Measurements from ENCODE around the gene TYK2.

TYK2 gene

DNA sequence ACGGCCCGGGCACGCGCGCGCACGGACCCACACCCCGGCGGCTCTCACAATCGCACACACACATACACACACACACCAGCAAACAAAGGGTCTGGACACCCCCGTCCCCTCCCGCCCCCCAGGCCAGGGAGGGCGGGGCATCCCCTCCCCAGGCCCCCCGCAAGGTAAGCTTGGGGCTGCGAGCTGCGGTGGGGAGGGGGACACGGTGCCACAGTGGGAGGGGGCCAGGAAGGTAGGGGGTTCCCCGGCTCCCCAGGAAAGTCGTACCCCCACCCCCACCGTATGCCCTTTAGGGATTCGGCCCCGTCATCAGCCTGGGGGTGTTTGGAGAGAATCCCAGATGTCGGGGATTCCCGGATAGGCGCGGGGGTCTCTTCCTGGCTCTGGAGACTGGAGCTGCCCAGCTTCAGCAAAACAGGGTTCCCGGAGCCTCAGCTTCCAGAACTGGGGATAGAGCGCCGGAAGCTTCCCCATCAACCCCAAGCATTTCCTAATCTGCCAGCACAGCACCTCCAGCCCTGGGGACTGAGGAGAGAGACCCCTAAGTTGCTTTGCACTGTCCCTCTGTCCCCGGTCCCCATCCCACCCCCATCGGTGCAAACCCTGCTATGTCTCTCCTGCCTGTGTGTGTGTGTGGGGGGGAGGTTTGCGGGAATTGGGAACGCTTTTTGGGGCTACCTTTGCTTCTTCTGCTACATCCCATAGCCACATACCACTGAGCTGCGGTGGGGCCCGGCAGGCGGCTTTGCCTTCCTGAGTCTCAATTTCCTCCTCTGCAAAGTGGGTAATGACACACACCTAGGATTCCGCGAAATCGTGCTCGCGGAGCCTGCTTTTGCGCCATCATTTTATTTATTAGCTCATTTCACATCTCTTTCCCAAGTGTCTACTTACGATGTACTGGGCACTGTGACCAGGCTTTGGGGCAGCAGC lies 24.8 kb upstream of the TYK2 start:
- no peak overlapping the region for H3K27ac ChIP-seq (ENCODE audit: extremely low read depth, low read depth, low read length)
- H3K4me1 ChIP-seq (ENCODE audit: control insufficient read depth, insufficient read depth, low read length): peaks cover 8% of the 10 kb centered on the region
- POLR2A ChIA-PET: interaction anchor here (0.5 to 0.7 kb wide), 5 partner anchors 20 to 624 kb away, joined by 3 to 7 read pairs (median 3); no protein-coding TSS in a partner anchor
- CTCF ChIA-PET: interaction anchor here (0.6 to 10.5 kb wide), 18 partner anchors 11 to 534 kb away, joined by 3 to 193 read pairs (median 4); partner anchors contain the start of genes PDE4A and RAVER1
- no peaks in the 10 kb centered on the region for H3K9me3 ChIP-seq (ENCODE audit: control insufficient read depth, insufficient read depth, low read depth, low read length)
- H3K36me3 ChIP-seq (ENCODE audit: control insufficient read depth in 2 of 2, insufficient read depth in 1 of 2, low read length in 2 of 2): peaks cover 0 to 17% of the 10 kb centered on the region in 2 experiments; a peak in 1 of 3 replicates
- H3K4me3 ChIP-seq (ENCODE audit: low read depth, low read length): peak overlapping the region; percentile 99
- TF ChIP-seq ZNF10 (tag by site-specific recombination; IDR thresholded peaks at IDR 0.05) (no peak), ZFP3 (tag by site-specific recombination; IDR thresholded peaks at IDR 0.05; ENCODE audit: low read depth) (no peak), SALL2 (tag by site-specific recombination; IDR thresholded peaks at IDR 0.05; ENCODE audit: borderline replicate concordance) (no peak), ZNF626 (tag by site-specific recombination; IDR thresholded peaks at IDR 0.05) (no peak), HOXC10 (CRISPR knock-in tag; IDR thresholded peaks at IDR 0.05) (no peak), ZBTB8A (tag by site-specific recombination; IDR thresholded peaks at IDR 0.05) (no peak), GLI4 (tag by site-specific recombination; IDR thresholded peaks at IDR 0.05) (no peak), TRIM28 (IDR thresholded peaks at IDR 0.05; ENCODE audit: borderline replicate concordance, low read length) (no peak), MYNN (tag by site-specific recombination; IDR thresholded peaks at IDR 0.05; ENCODE audit: borderline replicate concordance) (no peak), ZFP69B (tag by site-specific recombination; IDR thresholded peaks at IDR 0.05) (peak; percentile 90), ZNF777 (tag by site-specific recombination; IDR thresholded peaks at IDR 0.05; ENCODE audit: borderline replicate concordance) (no peak), REPIN1 (tag by site-specific recombination; IDR thresholded peaks at IDR 0.05; ENCODE audit: low read depth) (no peak), ZNF670 (tag by site-specific recombination; IDR thresholded peaks at IDR 0.05; ENCODE audit: low read depth) (no peak), ZBTB20 (tag by site-specific recombination; IDR thresholded peaks at IDR 0.05) (no peak), ZNF132 (tag by site-specific recombination; IDR thresholded peaks at IDR 0.05; ENCODE audit: borderline replicate concordance) (no peak), ZNF747 (tag by site-specific recombination; IDR thresholded peaks at IDR 0.05) (no peak), ZNF501 (tag by site-specific recombination; IDR thresholded peaks at IDR 0.05) (no peak)
- TF ChIP-seq, protein P1, sequence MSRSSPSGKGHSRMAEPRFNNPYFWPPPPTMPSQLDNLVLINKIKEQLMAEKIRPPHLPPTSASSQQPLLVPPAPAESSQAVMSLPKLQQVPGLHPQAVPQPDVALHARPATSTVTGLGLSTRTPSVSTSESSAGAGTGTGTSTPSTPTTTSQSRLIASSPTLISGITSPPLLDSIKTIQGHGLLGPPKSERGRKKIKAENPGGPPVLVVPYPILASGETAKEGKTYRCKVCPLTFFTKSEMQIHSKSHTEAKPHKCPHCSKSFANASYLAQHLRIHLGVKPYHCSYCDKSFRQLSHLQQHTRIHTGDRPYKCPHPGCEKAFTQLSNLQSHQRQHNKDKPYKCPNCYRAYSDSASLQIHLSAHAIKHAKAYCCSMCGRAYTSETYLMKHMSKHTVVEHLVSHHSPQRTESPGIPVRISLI (tag by site-specific recombination; IDR thresholded peaks at IDR 0.05): no peak
- TF ChIP-seq, protein P2, sequence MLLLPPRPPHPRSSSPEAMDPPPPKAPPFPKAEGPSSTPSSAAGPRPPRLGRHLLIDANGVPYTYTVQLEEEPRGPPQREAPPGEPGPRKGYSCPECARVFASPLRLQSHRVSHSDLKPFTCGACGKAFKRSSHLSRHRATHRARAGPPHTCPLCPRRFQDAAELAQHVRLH (tag by site-specific recombination; IDR thresholded peaks at IDR 0.05): no peak
- TF ChIP-seq, protein P3, sequence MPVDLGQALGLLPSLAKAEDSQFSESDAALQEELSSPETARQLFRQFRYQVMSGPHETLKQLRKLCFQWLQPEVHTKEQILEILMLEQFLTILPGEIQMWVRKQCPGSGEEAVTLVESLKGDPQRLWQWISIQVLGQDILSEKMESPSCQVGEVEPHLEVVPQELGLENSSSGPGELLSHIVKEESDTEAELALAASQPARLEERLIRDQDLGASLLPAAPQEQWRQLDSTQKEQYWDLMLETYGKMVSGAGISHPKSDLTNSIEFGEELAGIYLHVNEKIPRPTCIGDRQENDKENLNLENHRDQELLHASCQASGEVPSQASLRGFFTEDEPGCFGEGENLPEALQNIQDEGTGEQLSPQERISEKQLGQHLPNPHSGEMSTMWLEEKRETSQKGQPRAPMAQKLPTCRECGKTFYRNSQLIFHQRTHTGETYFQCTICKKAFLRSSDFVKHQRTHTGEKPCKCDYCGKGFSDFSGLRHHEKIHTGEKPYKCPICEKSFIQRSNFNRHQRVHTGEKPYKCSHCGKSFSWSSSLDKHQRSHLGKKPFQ (tag by site-specific recombination; IDR thresholded peaks at IDR 0.05): no peak
- TF ChIP-seq, protein P4, sequence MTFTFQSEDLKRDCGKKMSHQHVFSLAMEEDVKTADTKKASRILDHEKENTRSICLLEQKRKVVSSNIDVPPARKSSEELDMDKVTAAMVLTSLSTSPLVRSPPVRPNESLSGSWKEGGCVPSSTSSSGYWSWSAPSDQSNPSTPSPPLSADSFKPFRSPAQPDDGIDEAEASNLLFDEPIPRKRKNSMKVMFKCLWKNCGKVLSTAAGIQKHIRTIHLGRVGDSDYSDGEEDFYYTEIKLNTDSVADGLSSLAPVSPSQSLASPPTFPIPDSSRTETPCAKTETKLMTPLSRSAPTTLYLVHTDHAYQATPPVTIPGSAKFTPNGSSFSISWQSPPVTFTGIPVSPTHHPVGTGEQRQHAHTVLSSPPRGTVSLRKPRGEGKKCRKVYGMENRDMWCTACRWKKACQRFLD (tag by site-specific recombination; IDR thresholded peaks at IDR 0.05): no peak
- TF ChIP-seq, protein P5, sequence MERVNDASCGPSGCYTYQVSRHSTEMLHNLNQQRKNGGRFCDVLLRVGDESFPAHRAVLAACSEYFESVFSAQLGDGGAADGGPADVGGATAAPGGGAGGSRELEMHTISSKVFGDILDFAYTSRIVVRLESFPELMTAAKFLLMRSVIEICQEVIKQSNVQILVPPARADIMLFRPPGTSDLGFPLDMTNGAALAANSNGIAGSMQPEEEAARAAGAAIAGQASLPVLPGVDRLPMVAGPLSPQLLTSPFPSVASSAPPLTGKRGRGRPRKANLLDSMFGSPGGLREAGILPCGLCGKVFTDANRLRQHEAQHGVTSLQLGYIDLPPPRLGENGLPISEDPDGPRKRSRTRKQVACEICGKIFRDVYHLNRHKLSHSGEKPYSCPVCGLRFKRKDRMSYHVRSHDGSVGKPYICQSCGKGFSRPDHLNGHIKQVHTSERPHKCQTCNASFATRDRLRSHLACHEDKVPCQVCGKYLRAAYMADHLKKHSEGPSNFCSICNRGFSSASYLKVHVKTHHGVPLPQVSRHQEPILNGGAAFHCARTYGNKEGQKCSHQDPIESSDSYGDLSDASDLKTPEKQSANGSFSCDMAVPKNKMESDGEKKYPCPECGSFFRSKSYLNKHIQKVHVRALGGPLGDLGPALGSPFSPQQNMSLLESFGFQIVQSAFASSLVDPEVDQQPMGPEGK (tag by site-specific recombination; IDR thresholded peaks at IDR 0.05): peak; percentile 22
- TF ChIP-seq, protein P6, sequence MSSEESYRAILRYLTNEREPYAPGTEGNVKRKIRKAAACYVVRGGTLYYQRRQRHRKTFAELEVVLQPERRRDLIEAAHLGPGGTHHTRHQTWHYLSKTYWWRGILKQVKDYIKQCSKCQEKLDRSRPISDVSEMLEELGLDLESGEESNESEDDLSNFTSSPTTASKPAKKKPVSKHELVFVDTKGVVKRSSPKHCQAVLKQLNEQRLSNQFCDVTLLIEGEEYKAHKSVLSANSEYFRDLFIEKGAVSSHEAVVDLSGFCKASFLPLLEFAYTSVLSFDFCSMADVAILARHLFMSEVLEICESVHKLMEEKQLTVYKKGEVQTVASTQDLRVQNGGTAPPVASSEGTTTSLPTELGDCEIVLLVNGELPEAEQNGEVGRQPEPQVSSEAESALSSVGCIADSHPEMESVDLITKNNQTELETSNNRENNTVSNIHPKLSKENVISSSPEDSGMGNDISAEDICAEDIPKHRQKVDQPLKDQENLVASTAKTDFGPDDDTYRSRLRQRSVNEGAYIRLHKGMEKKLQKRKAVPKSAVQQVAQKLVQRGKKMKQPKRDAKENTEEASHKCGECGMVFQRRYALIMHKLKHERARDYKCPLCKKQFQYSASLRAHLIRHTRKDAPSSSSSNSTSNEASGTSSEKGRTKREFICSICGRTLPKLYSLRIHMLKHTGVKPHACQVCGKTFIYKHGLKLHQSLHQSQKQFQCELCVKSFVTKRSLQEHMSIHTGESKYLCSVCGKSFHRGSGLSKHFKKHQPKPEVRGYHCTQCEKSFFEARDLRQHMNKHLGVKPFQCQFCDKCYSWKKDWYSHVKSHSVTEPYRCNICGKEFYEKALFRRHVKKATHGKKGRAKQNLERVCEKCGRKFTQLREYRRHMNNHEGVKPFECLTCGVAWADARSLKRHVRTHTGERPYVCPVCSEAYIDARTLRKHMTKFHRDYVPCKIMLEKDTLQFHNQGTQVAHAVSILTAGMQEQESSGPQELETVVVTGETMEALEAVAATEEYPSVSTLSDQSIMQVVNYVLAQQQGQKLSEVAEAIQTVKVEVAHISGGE (tag by site-specific recombination; conservative IDR thresholded peaks at IDR 0.05; ENCODE audit: low read depth): no peak
- TF ChIP-seq, protein P7, sequence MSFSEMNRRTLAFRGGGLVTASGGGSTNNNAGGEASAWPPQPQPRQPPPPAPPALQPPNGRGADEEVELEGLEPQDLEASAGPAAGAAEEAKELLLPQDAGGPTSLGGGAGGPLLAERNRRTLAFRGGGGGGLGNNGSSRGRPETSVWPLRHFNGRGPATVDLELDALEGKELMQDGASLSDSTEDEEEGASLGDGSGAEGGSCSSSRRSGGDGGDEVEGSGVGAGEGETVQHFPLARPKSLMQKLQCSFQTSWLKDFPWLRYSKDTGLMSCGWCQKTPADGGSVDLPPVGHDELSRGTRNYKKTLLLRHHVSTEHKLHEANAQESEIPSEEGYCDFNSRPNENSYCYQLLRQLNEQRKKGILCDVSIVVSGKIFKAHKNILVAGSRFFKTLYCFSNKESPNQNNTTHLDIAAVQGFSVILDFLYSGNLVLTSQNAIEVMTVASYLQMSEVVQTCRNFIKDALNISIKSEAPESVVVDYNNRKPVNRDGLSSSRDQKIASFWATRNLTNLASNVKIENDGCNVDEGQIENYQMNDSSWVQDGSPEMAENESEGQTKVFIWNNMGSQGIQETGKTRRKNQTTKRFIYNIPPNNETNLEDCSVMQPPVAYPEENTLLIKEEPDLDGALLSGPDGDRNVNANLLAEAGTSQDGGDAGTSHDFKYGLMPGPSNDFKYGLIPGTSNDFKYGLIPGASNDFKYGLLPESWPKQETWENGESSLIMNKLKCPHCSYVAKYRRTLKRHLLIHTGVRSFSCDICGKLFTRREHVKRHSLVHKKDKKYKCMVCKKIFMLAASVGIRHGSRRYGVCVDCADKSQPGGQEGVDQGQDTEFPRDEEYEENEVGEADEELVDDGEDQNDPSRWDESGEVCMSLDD (tag by site-specific recombination; IDR thresholded peaks at IDR 0.05): no peak

Data from HEK293 (cell line).